ENCODE measurements around the gene ZBTB25. TPM values are rescaled to one million over a fixed set of nuclear protein-coding genes. Genes with fewer than 3 reads are reported as not detected.

Gene ZBTB25
- total RNA-seq, 4 donors from 2014 or later, result 4.6 to 34.4 (median 11.2) TPM

- H3K4me3 ChIP-seq, result no peak overlapping the region
- intact Hi-C loops (cut with DNase I; ENCODE audit: low total_unique reads), result no loop called here
- TF ChIP-seq POLR2A (IDR thresholded peaks at IDR 0.05), result no peak
- TF ChIP-seq, protein P1, sequence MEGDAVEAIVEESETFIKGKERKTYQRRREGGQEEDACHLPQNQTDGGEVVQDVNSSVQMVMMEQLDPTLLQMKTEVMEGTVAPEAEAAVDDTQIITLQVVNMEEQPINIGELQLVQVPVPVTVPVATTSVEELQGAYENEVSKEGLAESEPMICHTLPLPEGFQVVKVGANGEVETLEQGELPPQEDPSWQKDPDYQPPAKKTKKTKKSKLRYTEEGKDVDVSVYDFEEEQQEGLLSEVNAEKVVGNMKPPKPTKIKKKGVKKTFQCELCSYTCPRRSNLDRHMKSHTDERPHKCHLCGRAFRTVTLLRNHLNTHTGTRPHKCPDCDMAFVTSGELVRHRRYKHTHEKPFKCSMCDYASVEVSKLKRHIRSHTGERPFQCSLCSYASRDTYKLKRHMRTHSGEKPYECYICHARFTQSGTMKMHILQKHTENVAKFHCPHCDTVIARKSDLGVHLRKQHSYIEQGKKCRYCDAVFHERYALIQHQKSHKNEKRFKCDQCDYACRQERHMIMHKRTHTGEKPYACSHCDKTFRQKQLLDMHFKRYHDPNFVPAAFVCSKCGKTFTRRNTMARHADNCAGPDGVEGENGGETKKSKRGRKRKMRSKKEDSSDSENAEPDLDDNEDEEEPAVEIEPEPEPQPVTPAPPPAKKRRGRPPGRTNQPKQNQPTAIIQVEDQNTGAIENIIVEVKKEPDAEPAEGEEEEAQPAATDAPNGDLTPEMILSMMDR (IDR thresholded peaks at IDR 0.05), result no peak
- no peaks in the 10 kb centered on the region for H3K9me3 ChIP-seq
- no peak overlapping the region for H3K27ac ChIP-seq
- H3K4me1 ChIP-seq, result no peaks in the 10 kb centered on the region
- no peaks in the 10 kb centered on the region for H3K36me3 ChIP-seq
- no peaks in the 10 kb centered on the region for H3K27me3 ChIP-seq
- DNase-seq, result no peak
These were observed 49.0 kb downstream of the ZBTB25 start for GRCh38 chr14:64454671-64455070.

- H3K9me3 ChIP-seq, result no peaks in the 10 kb centered on the region
- no peaks in the 10 kb centered on the region for H3K27me3 ChIP-seq
- H3K36me3 ChIP-seq, result no peaks in the 10 kb centered on the region
- no peaks in the 10 kb centered on the region for H3K4me1 ChIP-seq
- H3K27ac ChIP-seq, result no peak overlapping the region
- intact Hi-C loops (cut with DNase I; ENCODE audit: low total_unique reads), result no loop called here
- no peak for DNase-seq
- TF ChIP-seq POLR2A (IDR thresholded peaks at IDR 0.05), result no peak
- TF ChIP-seq, protein P1 (IDR thresholded peaks at IDR 0.05), result no peak
- no peak overlapping the region for H3K4me3 ChIP-seq
These were observed 53.4 kb downstream of the ZBTB25 start for GRCh38 chr14:64450255-64450654.

DNA sequence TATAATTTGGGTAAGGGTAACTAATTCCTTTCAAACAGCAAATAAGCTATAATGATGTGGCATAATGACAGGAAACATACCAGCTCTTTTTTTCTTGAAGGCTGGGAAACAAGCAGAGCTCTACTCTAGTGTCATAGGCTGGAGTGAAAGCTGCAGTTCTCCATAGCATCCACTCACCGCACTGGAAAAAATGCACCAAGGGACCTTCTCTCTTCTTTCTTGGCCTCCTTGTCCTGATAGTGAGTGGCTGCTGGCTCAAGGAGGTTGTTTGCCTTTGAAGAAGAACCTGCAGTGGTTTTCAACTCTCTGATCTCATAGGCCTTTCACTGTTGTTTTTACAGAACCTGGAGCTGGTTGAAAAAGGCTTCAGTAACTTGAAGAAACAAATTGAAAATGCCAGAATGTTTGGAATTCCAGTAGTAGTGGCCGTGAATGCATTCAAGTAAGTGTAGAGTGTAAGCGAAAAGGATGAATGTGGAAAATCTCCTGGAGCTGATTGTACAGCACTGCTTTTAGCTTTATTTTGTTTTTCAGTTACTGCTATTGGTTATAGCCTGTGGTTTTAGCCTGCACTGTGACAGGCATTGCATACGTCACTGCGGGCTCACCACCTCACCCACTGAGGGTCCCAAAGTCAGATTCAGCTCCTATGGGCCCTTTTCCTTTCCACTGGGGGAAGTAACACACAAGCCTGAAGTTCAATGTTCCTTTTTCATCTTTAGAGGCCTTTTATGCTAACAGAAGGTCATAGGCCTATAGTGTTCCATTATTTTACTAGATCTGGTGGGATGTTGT lies 55.6 kb downstream of the ZBTB25 start:
- no peaks in the 10 kb centered on the region for H3K36me3 ChIP-seq

DNA sequence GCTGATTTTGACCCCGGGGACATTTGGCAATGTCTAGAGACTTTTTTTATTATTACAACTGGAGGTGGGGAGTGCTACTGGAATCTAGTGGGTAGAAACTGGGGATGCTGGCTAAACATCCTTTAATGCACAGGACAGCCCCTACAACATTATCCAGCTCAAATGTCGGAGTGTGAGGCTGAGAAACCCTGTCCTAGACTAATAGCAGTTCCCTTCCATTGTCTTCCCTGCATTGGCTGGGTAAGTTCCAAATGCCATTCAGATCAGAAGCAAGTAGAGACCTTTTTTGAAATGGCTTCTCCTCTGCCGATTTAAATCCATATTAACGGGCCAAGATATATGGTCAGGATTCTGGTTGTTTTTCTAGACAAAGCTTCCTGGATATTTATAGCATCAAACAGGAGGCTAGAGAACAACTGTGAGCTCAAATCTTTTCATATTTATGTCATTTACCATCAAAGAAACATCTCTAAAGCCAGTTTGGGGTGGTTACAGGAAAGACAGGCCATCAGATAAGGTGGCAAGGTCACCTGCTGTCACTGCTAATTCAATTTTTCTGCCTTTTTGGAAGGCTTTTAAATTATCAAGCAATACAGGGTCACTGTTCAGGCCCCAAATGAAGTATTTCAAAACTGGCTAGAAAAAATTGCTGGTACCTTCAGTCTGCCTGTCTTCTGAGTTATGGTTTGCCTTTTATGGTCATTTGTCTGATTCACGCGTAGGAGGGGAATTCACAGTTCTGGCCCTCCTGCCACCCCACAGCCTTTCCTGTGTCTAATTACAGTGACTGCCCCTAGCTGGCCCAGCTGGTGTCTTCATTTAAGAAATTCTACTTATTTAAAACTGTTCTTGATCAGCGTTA lies 58.4 kb downstream of the ZBTB25 start:
- Histone ChIP-seq H3K27ac (peak overlapping the region; percentile 81 to 83), H3K9me3 (no peaks in the 10 kb centered on the region), H3K36me3 (no peaks in the 10 kb centered on the region), H3K4me1 (no peaks in the 10 kb centered on the region), H3K27me3 (no peaks in the 10 kb centered on the region), H3K4me3 (no peak overlapping the region)
- DNase-seq, result peak; percentile 46 to 67
- intact Hi-C loops (cut with DNase I; ENCODE audit: low total_unique reads), result no loop called here
- TF ChIP-seq, protein P1 (IDR thresholded peaks at IDR 0.05), result no peak
- no peak for TF ChIP-seq POLR2A (IDR thresholded peaks at IDR 0.05)

More for the DNA sequence above, 55.6 kb downstream of the ZBTB25 start:
- no peak for DNase-seq
- intact Hi-C loops (cut with DNase I; ENCODE audit: low total_unique reads), result no loop called here
- Histone ChIP-seq H3K27me3 (no peaks in the 10 kb centered on the region), H3K9me3 (no peaks in the 10 kb centered on the region), H3K27ac (peak overlapping the region; percentile 39 to 54), H3K4me3 (no peak overlapping the region), H3K4me1 (no peaks in the 10 kb centered on the region)
- TF ChIP-seq, protein P1 (IDR thresholded peaks at IDR 0.05), result no peak
- no peak for TF ChIP-seq POLR2A (IDR thresholded peaks at IDR 0.05)

DNA sequence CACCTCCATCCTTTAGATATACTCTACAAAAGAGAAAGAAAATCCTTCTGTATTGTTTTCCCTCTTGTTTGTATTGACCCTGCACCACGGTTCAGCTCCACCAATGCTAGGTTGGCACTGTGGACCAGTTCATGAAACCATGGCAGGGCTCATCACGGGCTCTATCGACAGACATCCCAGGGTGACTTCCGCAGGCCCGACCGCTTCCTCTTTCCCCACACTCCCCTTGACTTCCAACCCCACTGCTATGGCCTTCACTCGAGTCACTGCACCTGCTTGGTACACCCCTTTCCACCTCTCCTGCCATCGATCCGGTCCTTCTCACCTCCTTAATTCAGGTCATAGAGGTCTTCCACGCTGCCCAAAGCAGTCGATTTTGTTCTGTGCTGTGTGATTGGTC lies 59.5 kb downstream of the ZBTB25 start:
- DNase-seq, result no peak
- Histone ChIP-seq H3K27me3 (no peaks in the 10 kb centered on the region), H3K4me3 (no peak overlapping the region), H3K36me3 (no peaks in the 10 kb centered on the region), H3K27ac (peak overlapping the region; percentile 81 to 83), H3K9me3 (no peaks in the 10 kb centered on the region), H3K4me1 (no peaks in the 10 kb centered on the region)
- TF ChIP-seq, protein P1 (IDR thresholded peaks at IDR 0.05), result no peak
- no peak for TF ChIP-seq POLR2A (IDR thresholded peaks at IDR 0.05)
- intact Hi-C loops (cut with DNase I; ENCODE audit: low total_unique reads), result no loop called here
